PFSK-1 (cell line): ENCODE measurements around the gene KIF5B.

Experiments used
- SIN3A ChIP-seq: IDR thresholded peaks from 2 replicates; pipeline ENCODE4 v1.6.1; 2012; ENCODE audit warnings: mild to moderate bottlenecking, low read length, moderate library complexity, borderline replicate concordance; ENCODE audit not compliant: insufficient read depth
- TF ChIP-seq, protein P1 (sequence below), 2 experiments: IDR thresholded peaks; 2 replicates each; pipeline versions ENCODE4 v1.6.1 to v1.8.0; 2011 to 2012; ENCODE audit warnings: low read depth in 2 of 2, low read length in 2 of 2, control low read depth in 1 of 2, inconsistent platforms in 1 of 2, mild to moderate bottlenecking in 1 of 2, moderate library complexity in 1 of 2; ENCODE audit not compliant: insufficient read depth in 1 of 2

DNA sequence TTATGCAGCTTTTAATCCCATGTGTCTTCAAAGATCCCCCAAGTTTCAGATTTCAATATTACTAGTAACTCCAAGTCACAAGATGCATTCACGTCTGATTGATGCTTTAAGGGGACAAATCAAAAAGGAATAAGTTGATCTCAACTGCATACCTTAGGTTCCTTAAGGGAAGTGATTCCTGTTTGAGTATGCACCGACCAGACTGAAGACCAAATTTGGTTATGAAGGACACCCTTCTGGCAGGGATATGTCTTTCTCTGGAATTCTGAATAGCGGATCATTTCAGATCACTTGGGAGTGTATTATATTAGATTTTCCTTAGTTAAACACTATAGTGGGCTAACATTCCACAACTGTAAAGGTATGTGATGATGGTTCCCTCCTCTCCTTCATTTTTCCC lies 4.3 kb downstream of the KIF5B start:
- TF ChIP-seq, protein P1, sequence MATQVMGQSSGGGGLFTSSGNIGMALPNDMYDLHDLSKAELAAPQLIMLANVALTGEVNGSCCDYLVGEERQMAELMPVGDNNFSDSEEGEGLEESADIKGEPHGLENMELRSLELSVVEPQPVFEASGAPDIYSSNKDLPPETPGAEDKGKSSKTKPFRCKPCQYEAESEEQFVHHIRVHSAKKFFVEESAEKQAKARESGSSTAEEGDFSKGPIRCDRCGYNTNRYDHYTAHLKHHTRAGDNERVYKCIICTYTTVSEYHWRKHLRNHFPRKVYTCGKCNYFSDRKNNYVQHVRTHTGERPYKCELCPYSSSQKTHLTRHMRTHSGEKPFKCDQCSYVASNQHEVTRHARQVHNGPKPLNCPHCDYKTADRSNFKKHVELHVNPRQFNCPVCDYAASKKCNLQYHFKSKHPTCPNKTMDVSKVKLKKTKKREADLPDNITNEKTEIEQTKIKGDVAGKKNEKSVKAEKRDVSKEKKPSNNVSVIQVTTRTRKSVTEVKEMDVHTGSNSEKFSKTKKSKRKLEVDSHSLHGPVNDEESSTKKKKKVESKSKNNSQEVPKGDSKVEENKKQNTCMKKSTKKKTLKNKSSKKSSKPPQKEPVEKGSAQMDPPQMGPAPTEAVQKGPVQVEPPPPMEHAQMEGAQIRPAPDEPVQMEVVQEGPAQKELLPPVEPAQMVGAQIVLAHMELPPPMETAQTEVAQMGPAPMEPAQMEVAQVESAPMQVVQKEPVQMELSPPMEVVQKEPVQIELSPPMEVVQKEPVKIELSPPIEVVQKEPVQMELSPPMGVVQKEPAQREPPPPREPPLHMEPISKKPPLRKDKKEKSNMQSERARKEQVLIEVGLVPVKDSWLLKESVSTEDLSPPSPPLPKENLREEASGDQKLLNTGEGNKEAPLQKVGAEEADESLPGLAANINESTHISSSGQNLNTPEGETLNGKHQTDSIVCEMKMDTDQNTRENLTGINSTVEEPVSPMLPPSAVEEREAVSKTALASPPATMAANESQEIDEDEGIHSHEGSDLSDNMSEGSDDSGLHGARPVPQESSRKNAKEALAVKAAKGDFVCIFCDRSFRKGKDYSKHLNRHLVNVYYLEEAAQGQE (IDR thresholded peaks at IDR 0.05; ENCODE audit: insufficient read depth in 1 of 2, low read depth in 2 of 2, low read length in 2 of 2), result no peak
- TF ChIP-seq SIN3A, result no peak
